IgD-negative memory B cell (primary cell): ENCODE data around the gene CNTN2. TPM values are rescaled to one million over a fixed set of nuclear protein-coding genes. Genes with fewer than 3 reads are reported as not detected.

Source experiments
- polyA plus RNA-seq: library from polyadenylated mRNA; unstranded; fragments of 300-500 nt; fragmentation: Illumina TruSeq; gene quantifications from one replicate; pipeline ENCODE4 v1.2.3, GENCODE V29; 2021

Gene CNTN2
- polyA plus RNA-seq, 1 donor from 2014 or later = not detected

Other genes with a start within 250 kb of the CNTN2 start
- 0.50 TPM for gene NFASC, start 172.3 kb upstream of the CNTN2 start, polyA plus RNA-seq
- 0.83 TPM for gene TMEM81, start 41.2 kb downstream of the CNTN2 start, polyA plus RNA-seq
- gene RBBP5, start 78.8 kb downstream of the CNTN2 start, polyA plus RNA-seq = 19.0 TPM
- 6.1 TPM for gene DSTYK, start 168.5 kb downstream of the CNTN2 start, polyA plus RNA-seq
- 0.11 TPM for gene TMCC2, start 184.7 kb downstream of the CNTN2 start, polyA plus RNA-seq